Gastroesophageal sphincter (tissue), 3 donors: ENCODE data around the gene SCYGR3.

Experiments used
- CTCF ChIP-seq, 4 experiments: fragments of 200-600 bp in 2 of 4; fragments of 450-650 bp in 2 of 4; sonication (generic) in 1 of 4; IDR thresholded peaks; one replicate each; pipeline ENCODE4 v1.5.1; 2017 to 2019; ENCODE audit warnings: antibody characterized with exemption in 4 of 4, mild to moderate bottlenecking in 2 of 4, moderate library complexity in 2 of 4
- EP300 ChIP-seq: sonication (generic); formaldehyde crosslinking; IDR thresholded peaks from one replicate; pipeline ENCODE4 v1.6.1; 2017; ENCODE audit warnings: antibody characterized with exemption, mild to moderate bottlenecking
- POLR2A ChIP-seq, 2 donors: fragments of 450-650 bp; IDR thresholded peaks; one replicate each; pipeline ENCODE4 v1.6.1; 2017; ENCODE audit warnings: antibody characterized with exemption in 2 of 2, mild to moderate bottlenecking in 2 of 2, moderate library complexity in 1 of 2
- POLR2AphosphoS5 ChIP-seq: sonication (generic); formaldehyde crosslinking; IDR thresholded peaks from one replicate; pipeline ENCODE4 v1.6.1; 2017; ENCODE audit warnings: antibody characterized with exemption

GRCh38 chr2:227570615-227571014 lies 44.0 kb downstream of the SCYGR3 start:
- TF ChIP-seq CTCF (IDR thresholded peaks at IDR 0.05) (no peak), POLR2A (IDR thresholded peaks at IDR 0.05) (no peak), POLR2AphosphoS5 (no peak), EP300 (no peak)
